ENCODE data around the gene ZNF394. TPM values are rescaled to one million over a fixed set of nuclear protein-coding genes. Genes with fewer than 3 reads are reported as not detected.

Gene ZNF394
- total RNA-seq, 1 experiment from 2014 or later = 20.0 TPM

- no peak overlapping the region for H3K4me3 ChIP-seq (ENCODE audit: low read depth in 2 of 2, low read length in 2 of 2)
- intact Hi-C loops (cut with micrococcal nuclease; ENCODE audit: unreplicated experiment) (no loop called here), in situ Hi-C loops (cut with HindIII; ENCODE audit: low pct_unique_long_range_greater_than_20kb, low sequenced_read_pairs) (no loop called here)
- H3K36me3 ChIP-seq (ENCODE audit: control insufficient read depth, insufficient read depth, low read length) = peaks cover 17% of the 10 kb centered on the region; the same call in 1 of the 2 replicates
- ChIA-PET POLR2A (no interaction called here), CTCF (no interaction called here)
- TF ChIP-seq POLR2AphosphoS5 (IDR thresholded peaks at IDR 0.05; ENCODE audit: low read depth, low read length) (0 out of 2 replicates have a peak, but pooled peaks have one; percentile 5), SIN3A (IDR thresholded peaks at IDR 0.05; ENCODE audit: borderline replicate concordance, insufficient read depth, low read depth, low read length) (no peak)
- H3K4me1 ChIP-seq (ENCODE audit: control insufficient read depth, insufficient read depth, low read length) = no peaks in the 10 kb centered on the region
- no peaks in the 10 kb centered on the region for H3K9me3 ChIP-seq (ENCODE audit: control insufficient read depth, insufficient read depth, low read depth, low read length)
- no peaks in the 10 kb centered on the region for H3K27me3 ChIP-seq (ENCODE audit: control insufficient read depth, insufficient read depth, low read length)
- ATAC-seq (peak; percentile 76), DNase-seq (ENCODE audit: low read depth, low spot score) (no peak)
- BruUV-seq (replicated peaks) = no TSS peak
- no peak overlapping the region for H3K27ac ChIP-seq (ENCODE audit: low read length)
Measured at GRCh38 chr7:99447943-99448342, 52.1 kb downstream of the ZNF394 start.

- no peaks in the 10 kb centered on the region for H3K9me3 ChIP-seq (ENCODE audit: control insufficient read depth, insufficient read depth, low read depth, low read length)
- no peaks in the 10 kb centered on the region for H3K4me1 ChIP-seq (ENCODE audit: control insufficient read depth, insufficient read depth, low read length)
- in situ Hi-C loops (cut with HindIII; ENCODE audit: low pct_unique_long_range_greater_than_20kb, low sequenced_read_pairs) = no loop called here
- no TSS peak for BruUV-seq (replicated peaks)
- H3K4me3 ChIP-seq (ENCODE audit: low read depth in 2 of 2, low read length in 2 of 2) = no peak overlapping the region
- TF ChIP-seq SIN3A (IDR thresholded peaks at IDR 0.05; ENCODE audit: borderline replicate concordance, insufficient read depth, low read depth, low read length) (no peak), POLR2AphosphoS5 (IDR thresholded peaks at IDR 0.05; ENCODE audit: low read depth, low read length) (no peak), TCF7L2 (IDR thresholded peaks at IDR 0.05; ENCODE audit: low read depth, low read length) (no peak), CTCF (IDR thresholded peaks at IDR 0.05) (no peak), REST (IDR thresholded peaks at IDR 0.05; ENCODE audit: insufficient read depth in 1 of 2, low read depth in 2 of 2, low read length in 1 of 2) (no peak)
- no peak for ATAC-seq
- H3K36me3 ChIP-seq (ENCODE audit: control insufficient read depth, insufficient read depth, low read length) = peaks cover 16% of the 10 kb centered on the region; the same call in 1 of the 2 replicates
- no peak for DNase-seq (ENCODE audit: low read depth, low spot score)
- no peak overlapping the region for H3K27ac ChIP-seq (ENCODE audit: low read length)
- intact Hi-C loops (cut with micrococcal nuclease; ENCODE audit: unreplicated experiment) = no loop called here
- CTCF ChIA-PET = no interaction called here
- POLR2A ChIA-PET = interaction anchor here (0.6 kb wide), 1 partner anchor 11 kb away, joined by 3 read pairs; no protein-coding TSS in a partner anchor
- H3K27me3 ChIP-seq (ENCODE audit: control insufficient read depth, insufficient read depth, low read length) = no peaks in the 10 kb centered on the region
Measured at GRCh38 chr7:99446096-99446495, 54.0 kb downstream of the ZNF394 start.

Other genes with a start within 250 kb of the ZNF394 start
- 0.23 TPM for gene MYH16, start 227.4 kb downstream of the ZNF394 start, total RNA-seq (2021; ENCODE audit: unreplicated experiment)
- 253 TPM for gene ARPC1A, start 174.4 kb downstream of the ZNF394 start, total RNA-seq (2021; ENCODE audit: unreplicated experiment)
- 266 TPM for gene ARPC1B, start 125.6 kb downstream of the ZNF394 start, total RNA-seq (2021; ENCODE audit: unreplicated experiment)
- 147 TPM for gene PDAP1, start 91.7 kb downstream of the ZNF394 start, total RNA-seq (2021; ENCODE audit: unreplicated experiment)
- 179 TPM for gene BUD31, start 91.3 kb downstream of the ZNF394 start, total RNA-seq (2021; ENCODE audit: unreplicated experiment)
- gene PTCD1, start 61.5 kb downstream of the ZNF394 start, total RNA-seq (2021; ENCODE audit: unreplicated experiment) = 15.0 TPM
- gene CPSF4, start 61.3 kb downstream of the ZNF394 start, total RNA-seq (2021; ENCODE audit: unreplicated experiment) = 57.0 TPM
- gene ATP5MF, start 34.1 kb downstream of the ZNF394 start, total RNA-seq (2021; ENCODE audit: unreplicated experiment) = 476 TPM
- gene ZNF789, start 27.4 kb downstream of the ZNF394 start, total RNA-seq (2021; ENCODE audit: unreplicated experiment) = 15.1 TPM
- gene ZKSCAN5, start 4.4 kb upstream of the ZNF394 start, total RNA-seq (2021; ENCODE audit: unreplicated experiment) = 17.5 TPM
- 4.6 TPM for gene FAM200A, start 51.8 kb upstream of the ZNF394 start, total RNA-seq (2021; ENCODE audit: unreplicated experiment)
- 54.9 TPM for gene ZNF655, start 58.4 kb upstream of the ZNF394 start, total RNA-seq (2021; ENCODE audit: unreplicated experiment)
- gene TMEM225B, start 98.0 kb upstream of the ZNF394 start, total RNA-seq (2021; ENCODE audit: unreplicated experiment) = 0.31 TPM
- 14.8 TPM for gene ZSCAN25, start 116.7 kb upstream of the ZNF394 start, total RNA-seq (2021; ENCODE audit: unreplicated experiment)
- 0.31 TPM for gene CYP3A5, start 179.7 kb upstream of the ZNF394 start, total RNA-seq (2021; ENCODE audit: unreplicated experiment)
- gene CYP3A7, start 234.9 kb upstream of the ZNF394 start, total RNA-seq (2021; ENCODE audit: unreplicated experiment) = not detected

Data from Panc1 (cell line).